Activated gamma-delta T cell treated with Interleukin-2 at 50 U/mL for 16 hours (primary cell): ENCODE measurements around the gene SCCPDH.

Experiments used
- DNase-seq: peaks from one replicate; pipeline ENCODE4 v3.0.0-alpha.2; 2020

Gene SCCPDH

GRCh38 chr1:246786606-246787238, 62.5 kb downstream of the SCCPDH start:
- no peak for DNase-seq

- no peak for DNase-seq
Measured at GRCh38 chr1:246787781-246788513, 63.7 kb downstream of the SCCPDH start.

GRCh38 chr1:246788895-246789338, 64.7 kb downstream of the SCCPDH start:
- DNase-seq: no peak

GRCh38 chr1:246789454-246790339, 65.5 kb downstream of the SCCPDH start:
- DNase-seq: no peak

GRCh38 chr1:246790364-246790763, 66.2 kb downstream of the SCCPDH start:
- no peak for DNase-seq

GRCh38 chr1:246790833-246791232, 66.6 kb downstream of the SCCPDH start:
- no peak for DNase-seq

GRCh38 chr1:246791303-246791918, 67.2 kb downstream of the SCCPDH start:
- no peak for DNase-seq

- no peak for DNase-seq
Measured at GRCh38 chr1:246792603-246793002, 68.4 kb downstream of the SCCPDH start.

- DNase-seq: no peak
Measured at GRCh38 chr1:246793356-246793896, 69.2 kb downstream of the SCCPDH start.

- no peak for DNase-seq
Measured at GRCh38 chr1:246794048-246794827, 70.0 kb downstream of the SCCPDH start.

GRCh38 chr1:246794828-246795671, 70.8 kb downstream of the SCCPDH start:
- DNase-seq: no peak

GRCh38 chr1:246795906-246796694, 71.9 kb downstream of the SCCPDH start:
- no peak for DNase-seq

- no peak for DNase-seq
Measured at GRCh38 chr1:246797157-246797556, 72.9 kb downstream of the SCCPDH start.

- DNase-seq: no peak
Measured at GRCh38 chr1:246797597-246797996, 73.4 kb downstream of the SCCPDH start.

GRCh38 chr1:246798107-246798506, 73.9 kb downstream of the SCCPDH start:
- no peak for DNase-seq

GRCh38 chr1:246798606-246799496, 74.6 kb downstream of the SCCPDH start:
- DNase-seq: no peak

- DNase-seq: no peak
Measured at GRCh38 chr1:246800356-246800755, 76.1 kb downstream of the SCCPDH start.

GRCh38 chr1:246800756-246801155, 76.5 kb downstream of the SCCPDH start:
- DNase-seq: no peak
